ACC112 (cell line): ENCODE results near the gene PHF21B.
"Not testable (repeated sequence)": the region's sequence is repeated elsewhere in the genome, so short reads cannot be mapped to it uniquely, and the experiment has no call there.

Experiments used
- H2AFZ ChIP-seq: fragments of 200-600 bp; sonication (generic); one replicate; pipeline ENCODE4 v1.6.0; 2017; ENCODE audit warnings: antibody characterized with exemption, low read length; ENCODE audit not compliant: unreplicated experiment
- H3K27ac ChIP-seq: fragments of 200-600 bp; sonication (generic); 2 replicates; pipeline ENCODE4 v1.5.1; 2014; ENCODE audit warnings: low read depth, mild to moderate bottlenecking, antibody characterized with exemption, low read length, moderate library complexity
- H3K27me3 ChIP-seq: fragments of 200-600 bp; sonication (generic); 2 replicates; pipeline ENCODE4 v1.6.1; 2014; ENCODE audit warnings: mild to moderate bottlenecking, antibody characterized with exemption, low read length, moderate library complexity, mixed read lengths; ENCODE audit not compliant: insufficient read depth
- H3K36me3 ChIP-seq: fragments of 200-600 bp; sonication (generic); 2 replicates; pipeline ENCODE4 v1.6.1; 2016; ENCODE audit warnings: mild to moderate bottlenecking, antibody characterized with exemption, low read length, moderate library complexity, mixed read lengths; ENCODE audit not compliant: insufficient read depth
- H3K4me1 ChIP-seq: fragments of 200-600 bp; sonication (generic); one replicate; pipeline ENCODE4 v1.6.1; 2016; ENCODE audit warnings: low read length, mixed read lengths; ENCODE audit not compliant: insufficient read depth, unreplicated experiment, control insufficient read depth
- H3K4me3 ChIP-seq: fragments of 200-600 bp; sonication (generic); 2 replicates; pipeline ENCODE4 v1.5.1; 2014; ENCODE audit warnings: mild to moderate bottlenecking, low read depth, low read length
- H3K79me2 ChIP-seq: fragments of 200-600 bp; sonication (generic); one replicate; pipeline ENCODE4 v1.6.0; 2016; ENCODE audit warnings: low read length; ENCODE audit not compliant: control insufficient read depth, unreplicated experiment, insufficient read depth

The PHF21B gene

GRCh38 chr22:44962741-44963454 lies 46.9 kb downstream of the PHF21B start:
- H3K27ac ChIP-seq: no peak overlapping the region
- no peak overlapping the region for H3K4me3 ChIP-seq
- H3K36me3 ChIP-seq: no peaks in the 10 kb centered on the region
- no peaks in the 10 kb centered on the region for H3K4me1 ChIP-seq
- no peak overlapping the region for H2AFZ ChIP-seq
- H3K27me3 ChIP-seq: peaks cover 16% of the 10 kb centered on the region; the same call in 1 of the 2 replicates
- H3K79me2 ChIP-seq: no peaks in the 10 kb centered on the region

GRCh38 chr22:44961682-44962081 lies 48.1 kb downstream of the PHF21B start:
- H3K27me3 ChIP-seq: peaks cover 16% of the 10 kb centered on the region; the same call in 1 of the 2 replicates
- H3K79me2 ChIP-seq, H3K36me3 ChIP-seq: not testable (repeated sequence)

GRCh38 chr22:44956840-44957767 lies 52.7 kb downstream of the PHF21B start:
- Histone ChIP-seq H3K4me3 (no peak overlapping the region), H3K27ac (no peak overlapping the region), H2AFZ (no peak overlapping the region), H3K36me3 (no peaks in the 10 kb centered on the region), H3K27me3 (peaks cover 42% of the 10 kb centered on the region), H3K4me1 (no peaks in the 10 kb centered on the region), H3K79me2 (no peaks in the 10 kb centered on the region)

More at GRCh38 chr22:44961682-44962081, 48.1 kb downstream of the PHF21B start:
- not testable (repeated sequence) for H3K27ac ChIP-seq, H3K4me3 ChIP-seq, H2AFZ ChIP-seq, H3K4me1 ChIP-seq

GRCh38 chr22:44955102-44955501 lies 54.7 kb downstream of the PHF21B start:
- H3K4me3 ChIP-seq: no peak overlapping the region

GRCh38 chr22:44954149-44954548 lies 55.7 kb downstream of the PHF21B start:
- no peak overlapping the region for H3K27ac ChIP-seq
- no peaks in the 10 kb centered on the region for H3K4me1 ChIP-seq
- no peaks in the 10 kb centered on the region for H3K36me3 ChIP-seq
- no peaks in the 10 kb centered on the region for H3K79me2 ChIP-seq
- H2AFZ ChIP-seq: no peak overlapping the region
- H3K27me3 ChIP-seq: peaks cover 42% of the 10 kb centered on the region
- no peak overlapping the region for H3K4me3 ChIP-seq

More at GRCh38 chr22:44955102-44955501, 54.7 kb downstream of the PHF21B start:
- Histone ChIP-seq H3K27ac (no peak overlapping the region), H2AFZ (no peak overlapping the region), H3K4me1 (no peaks in the 10 kb centered on the region), H3K27me3 (peaks cover 42% of the 10 kb centered on the region), H3K36me3 (no peaks in the 10 kb centered on the region), H3K79me2 (no peaks in the 10 kb centered on the region)

GRCh38 chr22:44952863-44953746 lies 56.7 kb downstream of the PHF21B start:
- Histone ChIP-seq H3K4me3 (no peak overlapping the region), H2AFZ (no peak overlapping the region), H3K27ac (no peak overlapping the region), H3K36me3 (no peaks in the 10 kb centered on the region), H3K79me2 (no peaks in the 10 kb centered on the region), H3K27me3 (peaks cover 42% of the 10 kb centered on the region), H3K4me1 (no peaks in the 10 kb centered on the region)

GRCh38 chr22:44951510-44951816 lies 58.3 kb downstream of the PHF21B start:
- Histone ChIP-seq H3K27me3 (peaks cover 42% of the 10 kb centered on the region), H3K36me3 (no peaks in the 10 kb centered on the region), H3K79me2 (no peaks in the 10 kb centered on the region)

GRCh38 chr22:44950806-44951509 lies 58.8 kb downstream of the PHF21B start:
- no peaks in the 10 kb centered on the region for H3K36me3 ChIP-seq
- H3K79me2 ChIP-seq: no peaks in the 10 kb centered on the region
- H3K4me1 ChIP-seq: no peaks in the 10 kb centered on the region
- H2AFZ ChIP-seq: no peak overlapping the region
- H3K27me3 ChIP-seq: peaks cover 37% of the 10 kb centered on the region
- no peak overlapping the region for H3K27ac ChIP-seq
- no peak overlapping the region for H3K4me3 ChIP-seq

More at GRCh38 chr22:44951510-44951816, 58.3 kb downstream of the PHF21B start:
- Histone ChIP-seq H2AFZ (no peak overlapping the region), H3K4me1 (no peaks in the 10 kb centered on the region), H3K4me3 (no peak overlapping the region), H3K27ac (no peak overlapping the region)

GRCh38 chr22:44947846-44948245 lies 62.0 kb downstream of the PHF21B start:
- no peaks in the 10 kb centered on the region for H3K4me1 ChIP-seq
- H3K27ac ChIP-seq: no peak overlapping the region
- H2AFZ ChIP-seq: no peak overlapping the region
- no peaks in the 10 kb centered on the region for H3K36me3 ChIP-seq
- H3K4me3 ChIP-seq: no peak overlapping the region
- H3K27me3 ChIP-seq: peaks cover 11% of the 10 kb centered on the region
- no peaks in the 10 kb centered on the region for H3K79me2 ChIP-seq

GRCh38 chr22:44947049-44947448 lies 62.8 kb downstream of the PHF21B start:
- Histone ChIP-seq H3K27me3 (peaks cover 4% of the 10 kb centered on the region; the same call in 1 of the 2 replicates), H3K4me1 (no peaks in the 10 kb centered on the region), H3K27ac (no peak overlapping the region), H3K79me2 (no peaks in the 10 kb centered on the region), H2AFZ (no peak overlapping the region), H3K4me3 (no peak overlapping the region), H3K36me3 (no peaks in the 10 kb centered on the region)
